Right lobe of liver (tissue), 4 donors: ENCODE results near the gene CDH3.

ENCODE experiments used
- CTCF ChIP-seq, 4 donors: fragments of 200-600 bp in 3 of 4; fragments of 450-650 bp in 1 of 4; IDR thresholded peaks; one replicate each; pipeline versions ENCODE4 v1.5.1 to v1.8.0; 2016 to 2022; ENCODE audit warnings: antibody characterized with exemption in 4 of 4, mild to moderate bottlenecking in 2 of 4
- POLR2A ChIP-seq: fragments of 450-650 bp; IDR thresholded peaks from one replicate; pipeline ENCODE4 v1.6.1; 2017; ENCODE audit warnings: antibody characterized with exemption, mild to moderate bottlenecking
- donor health status: DM: no; HTN: no; CAD: no.
- donor health status: DM: no; HTN: no; CAD: no.
- donor health status: DM: no; HTN: yes; CAD: no.

GRCh38 chr16:68736561-68736960, 91.5 kb downstream of the CDH3 start:
- TF ChIP-seq CTCF (IDR thresholded peaks at IDR 0.05): no peak
- no peak for TF ChIP-seq POLR2A
